OCI-LY1 (cell line): ENCODE results near the gene DTNBP1.

Experiments used
- EZH2 ChIP-seq: fragments of 200-600 bp; sonication (generic), shearing (Covaris generic); IDR thresholded peaks from 2 replicates; pipeline ENCODE4 v1.8.0; 2017; ENCODE audit warnings: borderline replicate concordance, mixed run types, mild to moderate bottlenecking, antibody characterized with exemption, low read length, moderate library complexity, mixed read lengths
- TF ChIP-seq, protein P1 (sequence below): fragments of 200-600 bp; sonication (generic), shearing (Covaris generic); IDR thresholded peaks from 2 replicates; pipeline ENCODE4 v1.5.1; 2017; ENCODE audit warnings: mild to moderate bottlenecking, antibody characterized with exemption, low read length, moderate library complexity, mixed read lengths

DNA sequence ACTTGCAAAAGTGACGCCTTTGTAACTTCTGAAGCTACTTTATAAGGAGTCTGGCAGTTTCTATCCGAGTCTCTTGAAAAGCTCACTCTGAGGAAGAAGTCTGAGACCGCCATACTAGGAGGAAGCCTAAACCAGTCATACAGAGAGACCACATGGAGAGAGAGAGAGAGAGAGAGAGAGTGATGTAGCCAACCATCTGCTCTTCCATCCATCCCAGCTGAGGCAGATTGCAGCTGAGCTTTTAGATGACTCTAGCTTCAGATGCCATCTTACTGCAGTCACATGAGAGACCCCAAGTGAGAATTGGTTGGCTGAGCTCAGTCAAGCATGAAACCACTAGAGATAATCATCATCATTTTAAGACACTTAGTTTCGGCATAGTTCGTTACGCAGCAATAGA is 15.0 kb upstream of the DTNBP1 start:
- TF ChIP-seq, protein P1, sequence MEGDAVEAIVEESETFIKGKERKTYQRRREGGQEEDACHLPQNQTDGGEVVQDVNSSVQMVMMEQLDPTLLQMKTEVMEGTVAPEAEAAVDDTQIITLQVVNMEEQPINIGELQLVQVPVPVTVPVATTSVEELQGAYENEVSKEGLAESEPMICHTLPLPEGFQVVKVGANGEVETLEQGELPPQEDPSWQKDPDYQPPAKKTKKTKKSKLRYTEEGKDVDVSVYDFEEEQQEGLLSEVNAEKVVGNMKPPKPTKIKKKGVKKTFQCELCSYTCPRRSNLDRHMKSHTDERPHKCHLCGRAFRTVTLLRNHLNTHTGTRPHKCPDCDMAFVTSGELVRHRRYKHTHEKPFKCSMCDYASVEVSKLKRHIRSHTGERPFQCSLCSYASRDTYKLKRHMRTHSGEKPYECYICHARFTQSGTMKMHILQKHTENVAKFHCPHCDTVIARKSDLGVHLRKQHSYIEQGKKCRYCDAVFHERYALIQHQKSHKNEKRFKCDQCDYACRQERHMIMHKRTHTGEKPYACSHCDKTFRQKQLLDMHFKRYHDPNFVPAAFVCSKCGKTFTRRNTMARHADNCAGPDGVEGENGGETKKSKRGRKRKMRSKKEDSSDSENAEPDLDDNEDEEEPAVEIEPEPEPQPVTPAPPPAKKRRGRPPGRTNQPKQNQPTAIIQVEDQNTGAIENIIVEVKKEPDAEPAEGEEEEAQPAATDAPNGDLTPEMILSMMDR, result no peak
- TF ChIP-seq EZH2, result no peak
